HepG2 (cell line): ENCODE data around the gene STAC. TPM values are rescaled to one million over a fixed set of nuclear protein-coding genes. Genes with fewer than 3 reads are reported as not detected.

Experiments used
- ATAC-seq: fragments of 200-7000 bp; cut with Tn5 transposase; 3 replicates; pipeline ENCODE4 v1.9.1; 2020; ENCODE audit warnings: mild to moderate bottlenecking, moderate library complexity
- BruUV-seq: library from RNA; stranded (reverse); fragments of 400-500 nt; replicated peaks from 2 replicates; lab custom pipeline; 2021; lab: Mats Ljungman, UMichigan
- CTCF ChIA-PET: fragments of 300-600 bp; formaldehyde crosslinking; extraction: SDS; loops from one replicate; lab custom pipeline; 2021; ENCODE audit warnings: low total read pairs, inconsistent platforms, low intra/inter-chr PET ratio; lab: Yijun Ruan, JAX
- POLR2A ChIA-PET: fragments of 350-600 bp; sonication (Branson Sonifier 250); formaldehyde crosslinking; loops from one replicate; lab custom pipeline; 2020; ENCODE audit warnings: antibody characterized with exemption, inconsistent platforms; lab: Yijun Ruan, JAX
- DNase-seq: peaks from one replicate; pipeline ENCODE4 v3.0.0-alpha.2; 2015; ENCODE audit warnings: low spot score
- FAIRE-seq: peaks from 3 replicates; lab custom pipeline; 2011; peaks lifted over from hg19 to GRCh38; lab: Jason Lieb, UNC
- H2AFZ ChIP-seq: one replicate; pipeline ENCODE4 v1.6.1; 2011; ENCODE audit warnings: low read length, inconsistent platforms
- H3K27ac ChIP-seq: fragments of 300-600 bp; 3 replicates; pipeline ENCODE4 v1.8.0; 2011; ENCODE audit warnings: mixed run types, mild to moderate bottlenecking, mixed read lengths, low read length, inconsistent platforms; ENCODE audit not compliant: insufficient read depth; ENCODE audit errors: extremely low read length
- H3K27me3 ChIP-seq, 2 experiments: fragments of 200-600 bp in 1 of 2; 2 replicates in 1 of 2; 3 replicates in 1 of 2; pipeline versions ENCODE4 v1.6.0 to v1.8.0; 2011; ENCODE audit warnings: low read length in 2 of 2, mild to moderate bottlenecking in 2 of 2, moderate library complexity in 2 of 2, inconsistent platforms in 1 of 2; ENCODE audit not compliant: insufficient read depth in 2 of 2, control insufficient read depth in 1 of 2
- H3K36me3 ChIP-seq, 2 experiments: fragments of 200-600 bp in 1 of 2; replicated peaks in 1 of 2; 2 replicates in 1 of 2; 3 replicates in 1 of 2; pipeline versions ENCODE4 v1.5.1 to v1.8.0; 2011; ENCODE audit warnings: low read length in 2 of 2, inconsistent platforms in 1 of 2; ENCODE audit not compliant: insufficient read depth in 2 of 2, control insufficient read depth in 1 of 2
- H3K4me1 ChIP-seq: 2 replicates; pipeline ENCODE4 v1.5.1; 2012; ENCODE audit warnings: low read length, inconsistent platforms; ENCODE audit not compliant: insufficient read depth
- H3K4me2 ChIP-seq: 2 replicates; pipeline ENCODE4 v1.6.0; 2011; ENCODE audit warnings: low read depth, low read length, inconsistent platforms
- H3K4me3 ChIP-seq, 3 experiments: fragments of 200-600 bp in 1 of 3; sonication (generic), shearing (Covaris generic) in 1 of 3; replicated peaks in 1 of 3; 2 replicates each; pipeline ENCODE4 v1.5.1; 2011 to 2016; ENCODE audit warnings: low read length in 3 of 3, inconsistent platforms in 2 of 3, low read depth in 2 of 3, mild to moderate bottlenecking in 2 of 3, control low read depth in 1 of 3, mixed read lengths in 1 of 3; ENCODE audit not compliant: insufficient read depth in 1 of 3
- H3K79me2 ChIP-seq: one replicate; pipeline ENCODE4 v1.6.1; 2011; ENCODE audit warnings: low read length, inconsistent platforms; ENCODE audit not compliant: insufficient read depth
- H3K9ac ChIP-seq: 2 replicates; pipeline ENCODE4 v1.6.0; 2011; ENCODE audit warnings: mild to moderate bottlenecking, low read depth, low read length, inconsistent platforms; ENCODE audit not compliant: insufficient read depth
- H3K9me3 ChIP-seq: 2 replicates; pipeline ENCODE4 v1.5.1; 2012; ENCODE audit warnings: mild to moderate bottlenecking, low read length
- H4K20me1 ChIP-seq: 2 replicates; pipeline ENCODE4 v1.6.0; 2011; ENCODE audit warnings: inconsistent platforms, mild to moderate bottlenecking, low read length, moderate library complexity; ENCODE audit not compliant: insufficient read depth
- ASH2L ChIP-seq: fragments of 300-600, 200-600 bp; sonication (generic); IDR thresholded peaks from 2 replicates; pipeline ENCODE4 v1.7.0; 2017; ENCODE audit warnings: low read depth, mild to moderate bottlenecking, moderate library complexity, mixed read lengths, low read length; ENCODE audit not compliant: insufficient read length
- CBX2 ChIP-seq, 2 experiments: fragments of 200-600 bp in 1 of 2; sonication (generic); formaldehyde crosslinking in 1 of 2; IDR thresholded peaks; 2 replicates each; pipeline versions ENCODE4 v1.7.0 to v1.8.1; 2018 to 2022; ENCODE audit warnings: low read depth in 2 of 2, low read length in 1 of 2, mild to moderate bottlenecking in 1 of 2, missing genetic modification reagents in 1 of 2
- ELF1 ChIP-seq: sonication (generic); formaldehyde crosslinking; IDR thresholded peaks from 2 replicates; pipeline ENCODE4 v1.4.0; 2020; ENCODE audit warnings: missing genetic modification reagents
- FOXO1 ChIP-seq: sonication (generic); formaldehyde crosslinking; IDR thresholded peaks from 2 replicates; pipeline ENCODE4 v1.4.0; 2020; ENCODE audit warnings: missing genetic modification reagents
- MAX ChIP-seq: IDR thresholded peaks from 2 replicates; pipeline ENCODE4 v1.6.1; 2012; ENCODE audit warnings: inconsistent platforms
- MED13 ChIP-seq: sonication (generic); formaldehyde crosslinking; IDR thresholded peaks from 2 replicates; pipeline ENCODE4 v1.5.0; 2020; ENCODE audit warnings: missing genetic modification reagents
- NR2F2 ChIP-seq: IDR thresholded peaks from 2 replicates; pipeline ENCODE4 v1.6.1; 2012; ENCODE audit warnings: low read depth, inconsistent platforms, borderline replicate concordance
- RXRB ChIP-seq: IDR thresholded peaks from 2 replicates; pipeline ENCODE4 v1.6.1; 2016; ENCODE audit warnings: borderline replicate concordance, missing genetic modification reagents, missing compliant biosample characterization
- SMAD9 ChIP-seq: sonication (generic); formaldehyde crosslinking; IDR thresholded peaks from 2 replicates; pipeline ENCODE4 v1.5.1; 2020; ENCODE audit warnings: mild to moderate bottlenecking, missing genetic modification reagents
- TP53 ChIP-seq: sonication (generic); formaldehyde crosslinking; conservative IDR thresholded peaks from 2 replicates; pipeline ENCODE4 v1.4.0; 2020; ENCODE audit warnings: missing genetic modification reagents
- ZNF136 ChIP-seq: sonication (generic); formaldehyde crosslinking; IDR thresholded peaks from 2 replicates; pipeline ENCODE4 v1.8.1; 2022; ENCODE audit warnings: low read depth, mild to moderate bottlenecking, moderate library complexity, missing genetic modification reagents
- ZNF138 ChIP-seq: sonication (generic); formaldehyde crosslinking; IDR thresholded peaks from 2 replicates; pipeline ENCODE4 v1.5.0; 2020; ENCODE audit warnings: mild to moderate bottlenecking, low read depth, missing genetic modification reagents
- ZNF18 ChIP-seq: sonication (generic); formaldehyde crosslinking; IDR thresholded peaks from 2 replicates; pipeline ENCODE4 v1.8.0; 2022; ENCODE audit warnings: mild to moderate bottlenecking, missing genetic modification reagents; ENCODE audit not compliant: insufficient replicate concordance
- ZNF264 ChIP-seq: sonication (generic); formaldehyde crosslinking; IDR thresholded peaks from 2 replicates; pipeline ENCODE4 v1.4.0; 2020; ENCODE audit warnings: missing genetic modification reagents
- ZNF382 ChIP-seq: sonication (generic); formaldehyde crosslinking; IDR thresholded peaks from 2 replicates; pipeline ENCODE4 v1.5.0; 2020; ENCODE audit warnings: missing genetic modification reagents, mild to moderate bottlenecking, borderline replicate concordance
- ZNF567 ChIP-seq: sonication (generic); formaldehyde crosslinking; IDR thresholded peaks from 2 replicates; pipeline ENCODE4 v1.8.1; 2023; ENCODE audit warnings: mild to moderate bottlenecking, missing genetic modification reagents, borderline replicate concordance
- ZNF605 ChIP-seq: sonication (generic); formaldehyde crosslinking; IDR thresholded peaks from 2 replicates; pipeline ENCODE4 v1.8.0; 2022; ENCODE audit warnings: mild to moderate bottlenecking, missing genetic modification reagents
- ZNF749 ChIP-seq: sonication (generic); formaldehyde crosslinking; IDR thresholded peaks from 2 replicates; pipeline ENCODE4 v1.8.0; 2022; ENCODE audit warnings: mild to moderate bottlenecking, missing genetic modification reagents, moderate library complexity, borderline replicate concordance
- ZNF773 ChIP-seq: sonication (generic); formaldehyde crosslinking; IDR thresholded peaks from 2 replicates; pipeline ENCODE4 v1.4.0; 2020; ENCODE audit warnings: missing genetic modification reagents, borderline replicate concordance
- ZNF83 ChIP-seq: sonication (generic); formaldehyde crosslinking; IDR thresholded peaks from 2 replicates; pipeline ENCODE4 v1.4.0; 2020; ENCODE audit warnings: missing genetic modification reagents, mild to moderate bottlenecking, borderline replicate concordance
- WGBS: methylation state at CpG from one replicate; pipeline ENCODE4 v1.1.6; 2017; ENCODE audit warnings: low lambda C conversion rate; 5-methylcytosine and 5-hydroxymethylcytosine counted together
- in situ Hi-C: cut with HindIII; loops from 2 replicates; pipeline ENCODE4 v1.10.0; 2017; ENCODE audit warnings: low pct_unique_long_range_greater_than_20kb; ENCODE audit not compliant: extremely low pct_ligation_motif_present
- intact Hi-C: fragments of 100-400 bp; cut with micrococcal nuclease; formaldehyde crosslinking; loops from one replicate; pipeline ENCODE4 v1.10.0; 2022; ENCODE audit not compliant: unreplicated experiment
- polyA plus RNA-seq, 8 experiments: library from polyadenylated mRNA; depleted of rRNA in 3 of 8; stranded (reverse) in 7 of 8; unstranded in 1 of 8; fragments of >200 nt; fragmentation: Illumina TruSeq in 4 of 8; extraction: Trizol in 4 of 8; gene quantifications; 2 replicates each; pipeline versions ENCODE4 v1.2.1 to v1.2.3, GENCODE V29; 2011 to 2016; ENCODE audit warnings: low read depth in 4 of 8, missing spikeins in 1 of 8, mixed read lengths in 1 of 8; ENCODE audit not compliant: insufficient read depth in 1 of 8
- total RNA-seq, 5 experiments: library from RNA; depleted of rRNA; stranded (reverse); fragments of >200 nt; fragmentation: Illumina TruSeq; extraction: Trizol; gene quantifications; 2 replicates each; pipeline ENCODE4 v1.2.3, GENCODE V29; 2016; ENCODE audit warnings: low read depth in 1 of 5

The STAC gene
- total and polyA plus RNA-seq, 2 of the 13 experiments (the other 11 are each of a cell fraction or from before 2014, with no cell fraction given) = not detected

- Histone ChIP-seq H3K9me3 (peaks cover 38% of the 10 kb centered on the region; the same call in 1 of the 2 replicates), H3K4me1 (no peaks in the 10 kb centered on the region), H3K4me2 (no peak overlapping the region), H3K9ac (no peak overlapping the region), H3K27ac (no peak overlapping the region), H3K79me2 (no peaks in the 10 kb centered on the region), H2AFZ (no peak overlapping the region), H3K36me3 (no peaks in the 10 kb centered on the region), H3K4me3 (no peak overlapping the region), H3K27me3 (no peaks in the 10 kb centered on the region), H4K20me1 (no peaks in the 10 kb centered on the region)
- TF ChIP-seq MAX (no peak), FOXO1 (CRISPR knock-in tag) (no peak), ZNF605 (CRISPR knock-in tag) (no peak), NR2F2 (no peak), MED13 (no peak), ELF1 (CRISPR knock-in tag) (no peak), ZNF136 (CRISPR knock-in tag) (no peak)
- 0% methylated on average over 2 of the region's 2 CpGs for WGBS
- no TSS peak for BruUV-seq
- in situ Hi-C loops (no loop called here), intact Hi-C loops (no loop called here)
- CTCF ChIA-PET = no interaction called here
- FAIRE-seq (no peak), DNase-seq (no peak), ATAC-seq (no peak)
- POLR2A ChIA-PET = no interaction called here
Observed at GRCh38 chr3:36580716-36581115, 200.4 kb downstream of the STAC start.

GRCh38 chr3:36591959-36592358 lies 211.7 kb downstream of the STAC start:
- CTCF ChIA-PET = no interaction called here
- no peaks in the 10 kb centered on the region for H3K27me3 ChIP-seq
- H3K4me3 ChIP-seq = no peak overlapping the region
- DNase-seq (no peak), ATAC-seq (no peak), FAIRE-seq (no peak)
- H3K79me2 ChIP-seq = no peaks in the 10 kb centered on the region
- POLR2A ChIA-PET = no interaction called here
- no TSS peak for BruUV-seq
- no peaks in the 10 kb centered on the region for H3K36me3 ChIP-seq
- H2AFZ ChIP-seq = no peak overlapping the region
- 0% methylated on average over 3 of the region's 3 CpGs for WGBS
- in situ Hi-C loops (no loop called here), intact Hi-C loops (no loop called here)
- no peak overlapping the region for H3K9ac ChIP-seq
- no peak overlapping the region for H3K4me2 ChIP-seq
- no peaks in the 10 kb centered on the region for H3K4me1 ChIP-seq
- H4K20me1 ChIP-seq = no peaks in the 10 kb centered on the region
- H3K27ac ChIP-seq = no peak overlapping the region
- H3K9me3 ChIP-seq = no peaks in the 10 kb centered on the region
- TF ChIP-seq ZNF749 (CRISPR knock-in tag) (no peak), ZNF773 (no peak), ASH2L (no peak), ZNF567 (CRISPR knock-in tag) (no peak), ZNF83 (CRISPR knock-in tag) (no peak), TP53 (no peak), ZNF18 (CRISPR knock-in tag) (no peak), CBX2 (IDR thresholded peaks at IDR 0.05; ENCODE audit: low read depth, low read length) (no peak), CBX2 (CRISPR knock-in tag; IDR thresholded peaks at IDR 0.05; ENCODE audit: low read depth) (no peak), ZNF138 (CRISPR knock-in tag) (no peak), ZNF264 (no peak), SMAD9 (no peak), RXRB (CRISPR knock-in tag) (no peak), ZNF382 (CRISPR knock-in tag) (no peak)
